Stomach (tissue), 9 donors: ENCODE data around the gene GDI2. TPM values are rescaled to one million over a fixed set of nuclear protein-coding genes. Genes with fewer than 3 reads are reported as not detected.

Source experiments
- DNase-seq, 2 donors: peaks; one replicate each; pipeline versions ENCODE4 v3.0.0 to v3.0.0-alpha.2; 2013 to 2019
- H3K27ac ChIP-seq, 5 donors: fragments of 200-600 bp in 4 of 5; sonication (generic) in 4 of 5; one replicate each; pipeline ENCODE4 v1.5.1; 2013 to 2019; ENCODE audit warnings: mild to moderate bottlenecking in 1 of 5, moderate library complexity in 1 of 5
- H3K27me3 ChIP-seq, 3 donors: fragments of 200-600 bp; sonication (generic); one replicate each; pipeline ENCODE4 v1.5.1; 2017 to 2019; ENCODE audit warnings: mixed run types in 1 of 3
- H3K36me3 ChIP-seq, 4 donors: fragments of 200-600 bp; sonication (generic); 1 replicate in 3 of 4; 2 replicates in 1 of 4; pipeline ENCODE4 v1.5.1; 2016 to 2019
- H3K4me1 ChIP-seq, 4 donors: fragments of 200-600 bp; sonication (generic); one replicate each; pipeline ENCODE4 v1.5.1; 2016 to 2019
- H3K4me3 ChIP-seq, 4 donors: fragments of 200-600 bp; sonication (generic) in 3 of 4; one replicate each; pipeline ENCODE4 v1.5.1; 2016 to 2019; ENCODE audit warnings: mild to moderate bottlenecking in 1 of 4
- H3K9me3 ChIP-seq, 4 donors: fragments of 200-600 bp; sonication (generic); one replicate each; pipeline ENCODE4 v1.5.1; 2016 to 2019
- EP300 ChIP-seq: sonication (generic); formaldehyde crosslinking; IDR thresholded peaks from one replicate; pipeline ENCODE4 v1.6.1; 2017; ENCODE audit warnings: antibody characterized with exemption
- POLR2A ChIP-seq, 4 donors: fragments of 450-650 bp; IDR thresholded peaks; one replicate each; pipeline ENCODE4 v1.6.1; 2016; ENCODE audit warnings: antibody characterized with exemption in 4 of 4, control low read depth in 2 of 4, mild to moderate bottlenecking in 1 of 4, moderate library complexity in 1 of 4
- POLR2AphosphoS5 ChIP-seq, 3 donors: sonication (generic); formaldehyde crosslinking; IDR thresholded peaks; one replicate each; pipeline ENCODE4 v1.6.1; 2016; ENCODE audit warnings: antibody characterized with exemption in 3 of 3
- WGBS, 5 donors: extraction: QIAGEN DNeasy Blood & Tissue Kit in 3 of 5; methylation state at CpG; one replicate each; pipeline versions ENCODE4 v1.1.5 to v1.1.7; 2013 to 2018; 5-methylcytosine and 5-hydroxymethylcytosine counted together
- intact Hi-C: fragments of 100-400 bp; cut with DNase I; formaldehyde crosslinking; loops from one replicate; pipeline ENCODE4 v1.15.1; 2023; ENCODE audit warnings: low total_unique reads
- polyA plus RNA-seq, 3 donors: library from polyadenylated mRNA; stranded (reverse); fragments of 200-250 nt; gene quantifications; one replicate each; pipeline ENCODE4 v1.2.3, GENCODE V29; 2013
- total RNA-seq, 5 donors: library from RNA; depleted of rRNA; stranded (reverse); fragments of >200 nt; gene quantifications; one replicate each; pipeline versions ENCODE4 v1.1.0 to v1.2.3, GENCODE V29; 2014 to 2016
- TF ChIP-seq, protein P1 (sequence below), 7 experiments: fragments of 450-650 bp in 4 of 7; fragments of 200-600 bp in 3 of 7; sonication (generic) in 3 of 7; IDR thresholded peaks; one replicate each; pipeline ENCODE4 v1.5.1; 2016 to 2019; ENCODE audit warnings: antibody characterized with exemption in 7 of 7, control low read depth in 2 of 7, mild to moderate bottlenecking in 1 of 7
- donor health status: healthy with polysubstance abuse.
- donor health status: Bipolar disorder and iron deficiency.
- donor health status: healthy.

GDI2 gene
- total and polyA plus RNA-seq, 8 donors: 63.4 to 600 (median 157) TPM

DNA sequence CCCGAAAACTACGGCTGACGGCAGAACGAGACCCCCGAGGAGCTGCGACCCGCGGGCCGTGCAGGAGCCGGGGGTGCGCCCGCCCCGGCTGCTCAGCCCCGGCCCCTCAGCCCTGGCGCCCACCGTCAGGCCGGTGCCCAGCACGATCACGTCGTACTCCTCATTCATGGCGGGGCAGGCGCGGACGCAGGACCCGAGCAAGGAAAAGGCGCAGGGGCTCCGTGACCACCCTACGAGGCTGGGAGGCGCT lies 218 bp downstream of the GDI2 start:
- DNase-seq: no peak
- H3K27ac ChIP-seq: peak overlapping the region; percentile 95 to 100 (median 98)

DNA sequence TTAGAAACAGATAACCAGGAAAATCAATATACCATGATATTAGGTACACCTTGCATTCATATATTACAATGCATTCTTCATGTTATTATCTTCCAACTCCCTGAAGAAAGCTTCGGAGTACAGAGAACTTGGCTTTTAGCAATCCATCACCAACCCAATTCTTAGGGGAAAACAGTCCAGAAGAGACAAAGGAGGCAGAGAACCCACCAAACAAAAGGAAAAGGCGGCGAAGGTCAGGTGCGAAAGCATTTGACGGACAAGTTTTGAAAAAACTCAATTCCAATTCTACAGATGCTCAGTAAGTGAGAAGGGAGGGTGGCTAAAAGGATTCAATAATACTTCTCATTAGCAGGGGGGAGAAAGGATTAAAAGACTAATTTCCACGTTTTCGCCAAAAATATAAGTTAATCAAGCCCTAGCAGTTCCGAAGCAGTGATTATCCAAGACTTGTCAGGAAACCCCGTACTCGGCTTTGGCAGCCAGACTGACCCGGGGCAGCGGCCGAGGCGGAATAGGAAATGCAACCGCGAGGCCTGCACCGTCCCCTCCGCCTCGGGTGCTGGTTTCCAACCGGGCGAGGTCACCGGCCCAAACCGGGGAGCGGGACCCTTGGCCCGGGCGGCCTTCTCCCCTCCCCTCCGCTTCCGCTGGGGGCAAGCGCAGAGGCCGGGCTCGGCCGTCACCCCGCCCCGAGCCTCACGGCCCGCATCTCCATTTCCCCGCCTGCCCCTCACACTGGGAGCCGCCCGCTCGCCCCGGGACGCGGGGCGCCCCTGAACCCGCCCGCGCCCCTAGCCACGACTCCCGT lies 747 bp downstream of the GDI2 start:
- peaks cover 0 to 8% (median 2%) of the 10 kb centered on the region in 4 donors for H3K36me3 ChIP-seq
- DNase-seq: peak; percentile 58 to 73
- intact Hi-C loops: loop anchor here (10.0 kb wide), 1 partner anchor 62 kb away; no protein-coding TSS in a partner anchor
- TF ChIP-seq EP300 (no peak), POLR2A (IDR thresholded peaks at IDR 0.05) (no peak), POLR2AphosphoS5 (IDR thresholded peaks at IDR 0.05) (peak in 1 of 3 donors; percentile 7)
- TF ChIP-seq, protein P1, sequence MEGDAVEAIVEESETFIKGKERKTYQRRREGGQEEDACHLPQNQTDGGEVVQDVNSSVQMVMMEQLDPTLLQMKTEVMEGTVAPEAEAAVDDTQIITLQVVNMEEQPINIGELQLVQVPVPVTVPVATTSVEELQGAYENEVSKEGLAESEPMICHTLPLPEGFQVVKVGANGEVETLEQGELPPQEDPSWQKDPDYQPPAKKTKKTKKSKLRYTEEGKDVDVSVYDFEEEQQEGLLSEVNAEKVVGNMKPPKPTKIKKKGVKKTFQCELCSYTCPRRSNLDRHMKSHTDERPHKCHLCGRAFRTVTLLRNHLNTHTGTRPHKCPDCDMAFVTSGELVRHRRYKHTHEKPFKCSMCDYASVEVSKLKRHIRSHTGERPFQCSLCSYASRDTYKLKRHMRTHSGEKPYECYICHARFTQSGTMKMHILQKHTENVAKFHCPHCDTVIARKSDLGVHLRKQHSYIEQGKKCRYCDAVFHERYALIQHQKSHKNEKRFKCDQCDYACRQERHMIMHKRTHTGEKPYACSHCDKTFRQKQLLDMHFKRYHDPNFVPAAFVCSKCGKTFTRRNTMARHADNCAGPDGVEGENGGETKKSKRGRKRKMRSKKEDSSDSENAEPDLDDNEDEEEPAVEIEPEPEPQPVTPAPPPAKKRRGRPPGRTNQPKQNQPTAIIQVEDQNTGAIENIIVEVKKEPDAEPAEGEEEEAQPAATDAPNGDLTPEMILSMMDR (IDR thresholded peaks at IDR 0.05): no peak
- WGBS, 5 donors: 0 to 1% (median 0%) methylated on average over 22 to 49 of the region's 49 CpGs
- H3K4me1 ChIP-seq: peaks cover 21 to 60% (median 50%) of the 10 kb centered on the region in 4 donors
- H3K27ac ChIP-seq: peak overlapping the region; percentile 95 to 100 (median 98)
- peak overlapping the region; percentile 83 to 100 (median 94) for H3K4me3 ChIP-seq
- no peaks in the 10 kb centered on the region for H3K27me3 ChIP-seq
- H3K9me3 ChIP-seq: no peaks in the 10 kb centered on the region

More for the DNA sequence above, 218 bp downstream of the GDI2 start:
- Histone ChIP-seq H3K36me3 (peaks cover 0 to 3% (median 2%) of the 10 kb centered on the region in 4 donors), H3K4me3 (peak overlapping the region; percentile 83 to 100 (median 94)), H3K9me3 (no peaks in the 10 kb centered on the region), H3K4me1 (peaks cover 21 to 55% (median 47%) of the 10 kb centered on the region in 4 donors), H3K27me3 (no peaks in the 10 kb centered on the region)
- WGBS, 5 donors: 0% methylated on average over 7 to 29 of the region's 29 CpGs
- intact Hi-C loops: loop anchor here (10.0 kb wide), 1 partner anchor 62 kb away; no protein-coding TSS in a partner anchor
- TF ChIP-seq POLR2A (IDR thresholded peaks at IDR 0.05) (no peak), EP300 (no peak), POLR2AphosphoS5 (IDR thresholded peaks at IDR 0.05) (no peak)
- TF ChIP-seq, protein P1 (IDR thresholded peaks at IDR 0.05): no peak

DNA sequence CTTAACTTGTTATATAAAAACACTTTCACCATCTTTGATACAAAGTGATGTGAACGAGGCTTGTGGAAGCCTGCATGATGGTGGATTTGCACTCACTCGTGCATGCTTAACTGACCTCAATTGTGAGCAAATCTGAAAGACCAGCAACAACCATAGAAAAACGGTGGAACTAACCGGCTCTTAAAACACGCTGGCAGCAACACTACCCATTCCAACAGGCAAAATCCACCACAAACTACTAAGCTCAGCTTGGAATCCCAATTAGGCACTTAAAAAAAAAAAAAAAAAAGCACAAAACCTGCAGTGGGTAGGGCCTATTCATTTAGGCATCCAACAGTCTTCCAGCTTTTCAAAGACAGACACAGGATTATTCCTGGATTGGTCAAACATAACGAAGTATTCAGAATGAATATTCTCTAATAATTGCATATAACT lies 1.8 kb downstream of the GDI2 start:
- 3 to 6% (median 4%) methylated on average over 6 of the region's 6 CpGs for WGBS, 5 donors
- Histone ChIP-seq H3K27ac (peak overlapping the region in 3 of 5 donors; percentile 10 to 41 (median 25)), H3K4me1 (peaks cover 21 to 71% (median 57%) of the 10 kb centered on the region in 4 donors), H3K4me3 (peak overlapping the region; percentile 11 to 96 (median 88)), H3K36me3 (peaks cover 0 to 9% (median 2%) of the 10 kb centered on the region in 4 donors), H3K9me3 (no peaks in the 10 kb centered on the region), H3K27me3 (no peaks in the 10 kb centered on the region)
- no peak for TF ChIP-seq EP300
- TF ChIP-seq, protein P1 (IDR thresholded peaks at IDR 0.05): no peak
- no peak for TF ChIP-seq POLR2AphosphoS5 (IDR thresholded peaks at IDR 0.05)
- TF ChIP-seq POLR2A (IDR thresholded peaks at IDR 0.05): no peak
- intact Hi-C loops: loop anchor here (10.0 kb wide), 1 partner anchor 63 kb away; no protein-coding TSS in a partner anchor
- DNase-seq: peak in 1 of 2 donors; percentile 34

DNA sequence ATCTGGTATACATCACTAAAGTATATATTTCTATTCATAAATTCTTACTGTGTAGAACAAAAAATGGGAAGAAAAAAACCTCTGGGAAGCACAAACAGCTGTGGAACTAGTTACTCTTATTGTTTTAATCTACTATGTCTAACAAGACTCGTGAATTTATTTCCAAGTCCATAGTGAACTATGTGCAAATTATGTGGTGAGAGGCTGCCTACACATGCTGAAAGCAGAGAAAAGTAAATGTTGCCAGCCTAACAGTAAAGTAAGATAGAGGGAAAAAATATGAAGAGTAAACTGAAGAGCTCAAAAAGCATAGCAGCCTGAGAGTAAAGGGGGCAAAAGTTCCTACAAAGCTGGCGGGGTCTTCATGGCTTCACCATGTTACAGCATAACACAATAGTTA lies 3.0 kb downstream of the GDI2 start:
- H3K36me3 ChIP-seq: peaks cover 0 to 9% (median 4%) of the 10 kb centered on the region in 4 donors
- TF ChIP-seq, protein P1 (IDR thresholded peaks at IDR 0.05): no peak
- TF ChIP-seq EP300 (no peak), POLR2A (IDR thresholded peaks at IDR 0.05) (no peak), POLR2AphosphoS5 (IDR thresholded peaks at IDR 0.05) (no peak)
- DNase-seq: no peak
- no peaks in the 10 kb centered on the region for H3K9me3 ChIP-seq
- H3K4me1 ChIP-seq: peaks cover 21 to 80% (median 61%) of the 10 kb centered on the region in 4 donors
- peak overlapping the region in 2 of 4 donors; percentile 7 to 96 for H3K4me3 ChIP-seq
- peak overlapping the region in 3 of 5 donors; percentile 11 to 41 (median 28) for H3K27ac ChIP-seq
- intact Hi-C loops: loop anchor here (10.0 kb wide), 1 partner anchor 65 kb away; no protein-coding TSS in a partner anchor
- WGBS, 5 donors: 35 to 46% (median 38%) methylated on average over 2 of the region's 2 CpGs
- H3K27me3 ChIP-seq: no peaks in the 10 kb centered on the region
